GM23248 (cell line): ENCODE results near the gene PAQR9. TPM values are rescaled to one million over a fixed set of nuclear protein-coding genes. Genes with fewer than 3 reads are reported as not detected.

Experiments
- DNase-seq: peaks from one replicate; pipeline ENCODE4 v3.0.0-alpha.2; 2015
- H2AFZ ChIP-seq: fragments of 200-600 bp; sonication (generic); 2 replicates; pipeline ENCODE4 v1.6.1; 2016; ENCODE audit warnings: antibody characterized with exemption
- H3F3A ChIP-seq: fragments of 200-600 bp; sonication (generic); 2 replicates; pipeline ENCODE4 v1.6.1; 2016; ENCODE audit warnings: mild to moderate bottlenecking, antibody characterized with exemption, mixed run types; ENCODE audit not compliant: insufficient read depth
- H3K27ac ChIP-seq: fragments of 200-600 bp; sonication (generic); 2 replicates; pipeline ENCODE4 v1.5.1; 2016; ENCODE audit warnings: mild to moderate bottlenecking
- H3K27me3 ChIP-seq: fragments of 200-600 bp; sonication (generic); replicated peaks from 2 replicates; pipeline ENCODE4 v1.6.1; 2016; ENCODE audit warnings: mild to moderate bottlenecking; ENCODE audit not compliant: insufficient read depth
- H3K36me3 ChIP-seq: fragments of 200-600 bp; sonication (generic); 2 replicates; pipeline ENCODE4 v1.6.1; 2016; ENCODE audit warnings: low read depth, mild to moderate bottlenecking
- H3K4me1 ChIP-seq: fragments of 200-600 bp; sonication (generic); 2 replicates; pipeline ENCODE4 v1.6.1; 2016; ENCODE audit warnings: mild to moderate bottlenecking; ENCODE audit not compliant: insufficient read depth
- H3K4me2 ChIP-seq: fragments of 200-600 bp; sonication (generic); one replicate; pipeline ENCODE4 v1.6.1; 2016; ENCODE audit warnings: mild to moderate bottlenecking; ENCODE audit not compliant: unreplicated experiment
- H3K4me3 ChIP-seq: fragments of 200-600 bp; sonication (generic); 2 replicates; pipeline ENCODE4 v1.5.1; 2016; ENCODE audit warnings: mild to moderate bottlenecking
- H3K79me2 ChIP-seq: fragments of 200-600 bp; sonication (generic); 2 replicates; pipeline ENCODE4 v1.6.1; 2016; ENCODE audit warnings: mild to moderate bottlenecking; ENCODE audit not compliant: insufficient read depth
- H3K9ac ChIP-seq: fragments of 200-600 bp; sonication (generic); 2 replicates; pipeline ENCODE4 v1.6.1; 2016; ENCODE audit warnings: mild to moderate bottlenecking
- H3K9me2 ChIP-seq: fragments of 200-600 bp; sonication (generic); 2 replicates; pipeline ENCODE4 v1.6.1; 2016; ENCODE audit warnings: mixed run types, mild to moderate bottlenecking, moderate library complexity; ENCODE audit not compliant: insufficient read depth
- H3K9me3 ChIP-seq: fragments of 200-600 bp; sonication (generic); one replicate; pipeline ENCODE4 v1.6.1; 2017; ENCODE audit warnings: low read depth
- H4K20me1 ChIP-seq: fragments of 200-600 bp; sonication (generic); 2 replicates; pipeline ENCODE4 v1.6.0; 2016; ENCODE audit not compliant: insufficient read depth
- EZH2 ChIP-seq: fragments of 200-600 bp; sonication (generic); IDR thresholded peaks from 2 replicates; pipeline ENCODE4 v1.6.1; 2018; ENCODE audit warnings: antibody characterized with exemption, mild to moderate bottlenecking; ENCODE audit not compliant: insufficient read depth, poor library complexity, severe bottlenecking
- EZH2phosphoT487 ChIP-seq: fragments of 200-600 bp; sonication (generic); IDR thresholded peaks from 2 replicates; pipeline ENCODE4 v1.6.1; 2018; ENCODE audit warnings: antibody characterized with exemption, moderate library complexity, mild to moderate bottlenecking, low read depth; ENCODE audit not compliant: insufficient read depth
- WGBS, 2 experiments: methylation state at CpG; one replicate each; pipeline ENCODE4 v1.1.6; 2015 to 2017; ENCODE audit warnings: low lambda C conversion rate in 2 of 2, low coverage in 1 of 2; ENCODE audit errors: missing lambda C conversion rate in 2 of 2; 5-methylcytosine and 5-hydroxymethylcytosine counted together
- in situ Hi-C: fragments of 300-500 bp; cut with MboI; formaldehyde crosslinking; loops from 2 replicates; pipeline ENCODE4 v1.15.0; 2020
- polyA plus RNA-seq: library from polyadenylated mRNA; unstranded; fragments of >200 nt; fragmentation: Nextera tagmentation; extraction: Ambion mirVana; gene quantifications from 2 replicates; pipeline ENCODE4 v1.2.1, GENCODE V29; 2016
- total RNA-seq: library from RNA; depleted of rRNA; stranded (reverse); fragments of >200 nt; shearing (Covaris generic); gene quantifications from 2 replicates; pipeline ENCODE4 v1.2.3, GENCODE V29; 2014

PAQR9 gene
- total and polyA plus RNA-seq, 2 experiments from 2014 or later, result not detected

- no peak overlapping the region for H3K4me2 ChIP-seq
- TF ChIP-seq EZH2 (no peak), EZH2phosphoT487 (no peak)
- no peak for DNase-seq
- no peak overlapping the region for H3K4me3 ChIP-seq
- H4K20me1 ChIP-seq, result no peaks in the 10 kb centered on the region
- no peaks in the 10 kb centered on the region for H3K9me3 ChIP-seq
- H2AFZ ChIP-seq, result no peak overlapping the region
- no peak overlapping the region for H3K27ac ChIP-seq
- WGBS, 2 experiments, result 69 to 84% methylated on average over 3 of the region's 3 CpGs
- H3F3A ChIP-seq, result no peaks in the 10 kb centered on the region
- H3K79me2 ChIP-seq, result no peaks in the 10 kb centered on the region
- H3K27me3 ChIP-seq, result no peaks in the 10 kb centered on the region
- no peak overlapping the region for H3K9ac ChIP-seq
- H3K36me3 ChIP-seq, result no peaks in the 10 kb centered on the region
- H3K9me2 ChIP-seq, result no peaks in the 10 kb centered on the region
- in situ Hi-C loops, result no loop called here
- no peaks in the 10 kb centered on the region for H3K4me1 ChIP-seq
Measured at GRCh38 chr3:142934887-142935269, 28.6 kb downstream of the PAQR9 start.

DNA sequence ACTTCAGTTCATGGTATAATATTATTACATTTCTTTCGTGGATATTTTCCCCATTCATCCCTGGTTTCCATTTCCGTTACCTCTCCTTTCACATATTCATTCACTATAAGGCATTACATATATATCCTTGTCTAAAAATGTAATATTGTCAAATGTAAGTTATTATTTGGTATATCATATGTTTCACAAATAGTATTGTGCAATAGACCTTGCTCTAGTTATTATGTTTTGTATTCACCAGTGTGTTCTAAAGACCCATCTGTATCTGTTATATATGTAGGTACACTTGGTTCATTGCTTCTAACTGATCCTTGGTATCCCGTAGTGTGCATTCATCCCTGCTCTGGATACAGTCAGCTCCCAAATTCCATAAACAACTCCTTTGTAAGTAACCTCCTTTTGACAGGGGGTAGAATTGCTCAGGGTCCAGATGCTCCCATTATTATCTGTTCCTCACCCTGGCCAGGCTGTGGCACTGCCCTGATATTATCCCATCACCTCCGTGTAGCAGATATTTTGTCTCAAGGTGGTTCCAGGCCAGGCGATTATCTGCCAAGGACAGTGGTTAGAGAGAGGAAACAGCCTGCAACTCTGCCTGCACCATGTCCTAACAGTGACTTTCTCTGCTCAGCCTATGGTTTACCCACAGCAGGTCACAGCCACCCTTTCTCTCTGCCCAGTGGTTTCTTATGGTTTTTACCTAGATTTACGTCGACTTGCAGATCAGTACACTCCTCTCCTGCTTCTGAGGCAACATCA, 29.2 kb downstream of the PAQR9 start:
- no peaks in the 10 kb centered on the region for H3K36me3 ChIP-seq
- no peak overlapping the region for H3K9ac ChIP-seq
- H3K27me3 ChIP-seq, result no peaks in the 10 kb centered on the region
- no peaks in the 10 kb centered on the region for H3F3A ChIP-seq
- H3K9me2 ChIP-seq, result no peaks in the 10 kb centered on the region
- no peaks in the 10 kb centered on the region for H4K20me1 ChIP-seq
- TF ChIP-seq EZH2phosphoT487 (no peak), EZH2 (no peak)
- no peaks in the 10 kb centered on the region for H3K4me1 ChIP-seq
- no peak overlapping the region for H3K4me2 ChIP-seq
- no peaks in the 10 kb centered on the region for H3K9me3 ChIP-seq
- in situ Hi-C loops, result no loop called here
- no peak overlapping the region for H3K27ac ChIP-seq
- H3K79me2 ChIP-seq, result no peaks in the 10 kb centered on the region
- 77 to 82% methylated on average over 7 of the region's 7 CpGs for WGBS, 2 experiments
- no peak overlapping the region for H3K4me3 ChIP-seq
- no peak for DNase-seq
- no peak overlapping the region for H2AFZ ChIP-seq

DNA sequence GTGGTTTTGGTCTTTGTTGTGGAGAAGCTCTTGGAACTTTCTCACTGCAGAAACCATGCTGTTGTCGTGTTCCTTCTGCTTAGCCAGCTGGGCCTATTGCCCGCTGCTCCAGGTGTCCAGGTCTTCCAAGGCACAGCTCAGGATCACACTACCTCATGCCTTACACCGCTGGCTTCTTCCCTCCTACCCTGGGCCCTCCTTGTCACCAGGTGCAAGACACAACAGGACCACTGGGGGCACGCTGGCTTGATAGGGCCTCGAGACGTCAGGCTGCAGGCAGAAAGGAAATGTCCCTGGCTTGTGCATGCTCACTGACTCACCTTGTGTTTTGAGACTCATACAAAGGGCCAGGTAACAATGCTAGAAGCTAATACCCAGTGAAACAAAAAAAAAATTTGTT, 32.3 kb downstream of the PAQR9 start:
- no peak overlapping the region for H3K9ac ChIP-seq

GRCh38 chr3:142930463-142930862, 33.0 kb downstream of the PAQR9 start:
- H3K9me3 ChIP-seq, result no peaks in the 10 kb centered on the region
- H3K4me1 ChIP-seq, result no peaks in the 10 kb centered on the region
- WGBS, 2 experiments, result 20 to 21% methylated on average over 3 of the region's 3 CpGs
- H3K27me3 ChIP-seq, result no peaks in the 10 kb centered on the region
- no peaks in the 10 kb centered on the region for H3K36me3 ChIP-seq
- no peak overlapping the region for H3K9ac ChIP-seq
- H2AFZ ChIP-seq, result no peak overlapping the region
- H3K27ac ChIP-seq, result no peak overlapping the region
- in situ Hi-C loops, result no loop called here
- H3K9me2 ChIP-seq, result no peaks in the 10 kb centered on the region
- TF ChIP-seq EZH2 (no peak), EZH2phosphoT487 (no peak)
- H3K4me3 ChIP-seq, result no peak overlapping the region
- no peaks in the 10 kb centered on the region for H3F3A ChIP-seq
- H3K4me2 ChIP-seq, result no peak overlapping the region
- DNase-seq, result peak; percentile 13
- H4K20me1 ChIP-seq, result no peaks in the 10 kb centered on the region
- H3K79me2 ChIP-seq, result no peaks in the 10 kb centered on the region

More for the DNA sequence above, 32.3 kb downstream of the PAQR9 start:
- in situ Hi-C loops, result no loop called here
- WGBS, 2 experiments, result 89 to 92% methylated on average over 6 of the region's 6 CpGs
- no peak for DNase-seq
- TF ChIP-seq EZH2phosphoT487 (no peak), EZH2 (no peak)
- H3K4me3 ChIP-seq, result no peak overlapping the region
- no peaks in the 10 kb centered on the region for H3K36me3 ChIP-seq
- no peaks in the 10 kb centered on the region for H3K9me2 ChIP-seq
- no peaks in the 10 kb centered on the region for H3K4me1 ChIP-seq
- no peaks in the 10 kb centered on the region for H3K9me3 ChIP-seq
- H3F3A ChIP-seq, result no peaks in the 10 kb centered on the region
- no peak overlapping the region for H3K4me2 ChIP-seq
- no peaks in the 10 kb centered on the region for H4K20me1 ChIP-seq
- H2AFZ ChIP-seq, result no peak overlapping the region
- no peaks in the 10 kb centered on the region for H3K27me3 ChIP-seq
- no peaks in the 10 kb centered on the region for H3K79me2 ChIP-seq
- H3K27ac ChIP-seq, result no peak overlapping the region
